Left ventricle myocardium inferior (tissue), 1 donor: ENCODE results near the gene SCFD2. TPM values are rescaled to one million over a fixed set of nuclear protein-coding genes. Genes with fewer than 3 reads are reported as not detected.

ENCODE experiments used
- DNase-seq: peaks from one replicate; pipeline ENCODE4 v3.0.0-alpha.2; 2020
- H3K27ac ChIP-seq: fragments of 200-600 bp; replicated peaks from 2 replicates; pipeline ENCODE4 v1.8.0; 2021
- H3K27me3 ChIP-seq: fragments of 200-600 bp; 2 replicates; pipeline ENCODE4 v1.8.0; 2021; ENCODE audit warnings: low read depth
- H3K36me3 ChIP-seq: fragments of 200-600 bp; 2 replicates; pipeline ENCODE4 v1.8.0; 2021
- H3K4me1 ChIP-seq: fragments of 200-600 bp; 2 replicates; pipeline ENCODE4 v1.8.0; 2021
- H3K4me3 ChIP-seq: fragments of 200-600 bp; 2 replicates; pipeline ENCODE4 v1.8.0; 2021; ENCODE audit warnings: mild to moderate bottlenecking, moderate library complexity
- H3K9me3 ChIP-seq: fragments of 200-600 bp; replicated peaks from 2 replicates; pipeline ENCODE4 v1.8.0; 2021
- CTCF ChIP-seq: fragments of 200-600 bp; IDR thresholded peaks from 2 replicates; pipeline ENCODE4 v1.8.0; 2021; ENCODE audit warnings: antibody characterized with exemption, mild to moderate bottlenecking, borderline replicate concordance
- intact Hi-C: fragments of 100-400 bp; cut with micrococcal nuclease; formaldehyde crosslinking; loops from one replicate; pipeline ENCODE4 v1.11.0; 2022
- total RNA-seq: library from RNA; stranded (reverse); fragmentation: NEBNext Ultra II Directional; extraction: Animal tissue kit (Norgen Biotek cat#: 25700); gene quantifications from one replicate; pipeline ENCODE4 v1.2.1, GENCODE V29; 2021
- donor health status: DM: no; HTN: yes; CAD: no; lungs with severe emphysema.

Gene SCFD2
- total RNA-seq, 1 donor from 2014 or later: 9.3 TPM

GRCh38 chr4:52889778-52890520, 475.9 kb downstream of the SCFD2 start:
- peaks cover 4% of the 10 kb centered on the region for H3K36me3 ChIP-seq
- no peak for DNase-seq
- peaks cover 7% of the 10 kb centered on the region for H3K9me3 ChIP-seq
- H3K4me1 ChIP-seq: no peaks in the 10 kb centered on the region
- intact Hi-C loops: no loop called here
- no peaks in the 10 kb centered on the region for H3K27me3 ChIP-seq
- no peak overlapping the region for H3K4me3 ChIP-seq
- no peak for TF ChIP-seq CTCF
- H3K27ac ChIP-seq: no peak overlapping the region

- Histone ChIP-seq H3K36me3 (peaks cover 4% of the 10 kb centered on the region), H3K4me3 (no peak overlapping the region), H3K4me1 (no peaks in the 10 kb centered on the region), H3K9me3 (peaks cover 7% of the 10 kb centered on the region), H3K27ac (no peak overlapping the region), H3K27me3 (no peaks in the 10 kb centered on the region)
- intact Hi-C loops: no loop called here
- no peak for DNase-seq
- no peak for TF ChIP-seq CTCF
Measured at GRCh38 chr4:52889354-52889753, 476.5 kb downstream of the SCFD2 start.

- H3K4me1 ChIP-seq: no peaks in the 10 kb centered on the region
- intact Hi-C loops: no loop called here
- no peaks in the 10 kb centered on the region for H3K27me3 ChIP-seq
- peaks cover 7% of the 10 kb centered on the region for H3K9me3 ChIP-seq
- no peak overlapping the region for H3K27ac ChIP-seq
- DNase-seq: no peak
- H3K4me3 ChIP-seq: no peak overlapping the region
- no peak for TF ChIP-seq CTCF
- H3K36me3 ChIP-seq: peaks cover 4% of the 10 kb centered on the region
Measured at GRCh38 chr4:52884994-52885393, 480.9 kb downstream of the SCFD2 start.

GRCh38 chr4:52883707-52884669, 481.9 kb downstream of the SCFD2 start:
- no peak for DNase-seq
- H3K27ac ChIP-seq: no peak overlapping the region
- H3K27me3 ChIP-seq: no peaks in the 10 kb centered on the region
- intact Hi-C loops: no loop called here
- H3K9me3 ChIP-seq: peaks cover 7% of the 10 kb centered on the region
- TF ChIP-seq CTCF: no peak
- H3K36me3 ChIP-seq: peaks cover 4% of the 10 kb centered on the region
- H3K4me3 ChIP-seq: no peak overlapping the region
- H3K4me1 ChIP-seq: no peaks in the 10 kb centered on the region

GRCh38 chr4:52883183-52883621, 482.7 kb downstream of the SCFD2 start:
- H3K27ac ChIP-seq: no peak overlapping the region
- no peak for TF ChIP-seq CTCF
- H3K4me3 ChIP-seq: no peak overlapping the region
- peaks cover 4% of the 10 kb centered on the region for H3K36me3 ChIP-seq
- H3K9me3 ChIP-seq: peaks cover 7% of the 10 kb centered on the region
- no peaks in the 10 kb centered on the region for H3K27me3 ChIP-seq
- no peak for DNase-seq
- no peaks in the 10 kb centered on the region for H3K4me1 ChIP-seq
- intact Hi-C loops: no loop called here
